Dedifferentiated amniotic fluid mesenchymal stem cell (primary cell): ENCODE results near the gene ALPL.
A peak's percentile ranks its signal among the peaks of the same experiment; 100 is the strongest.

Experiments used
- DNase-seq: peaks from one replicate; pipeline ENCODE4 v3.0.0-alpha.2; 2016; ENCODE audit errors: extremely low spot score

Gene ALPL

DNA sequence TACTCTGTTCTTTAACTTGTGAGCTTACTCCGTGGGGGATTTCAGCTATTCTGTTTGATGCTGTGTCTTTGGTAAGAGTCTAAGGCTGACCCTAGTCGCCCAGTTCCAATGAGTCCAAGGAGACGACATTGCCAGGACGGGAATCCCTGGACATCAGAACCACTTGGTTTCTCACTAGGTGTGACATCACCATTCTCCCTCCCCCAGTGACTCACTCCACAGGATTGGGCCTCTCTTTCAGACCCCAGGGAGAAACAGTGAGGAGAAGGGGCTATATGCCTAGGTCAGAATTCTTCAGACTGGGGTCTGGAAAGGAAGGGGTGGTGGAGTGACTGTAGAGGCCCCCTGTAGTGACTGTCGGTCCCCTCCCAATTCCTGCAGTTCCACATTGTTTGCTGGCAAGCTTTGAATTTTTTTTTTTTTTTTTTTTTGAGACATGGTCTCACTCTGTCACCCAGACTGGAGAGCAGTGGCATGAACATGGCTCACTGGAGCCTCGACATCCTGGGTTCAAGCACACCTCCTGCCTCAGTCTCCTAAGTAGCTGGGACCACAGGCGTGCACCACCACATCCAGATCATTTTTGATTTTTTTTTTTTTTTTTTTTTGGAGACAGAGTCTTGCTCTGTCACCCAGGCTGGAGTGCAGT, 21.3 kb downstream of the ALPL start:
- no peak for DNase-seq

GRCh38 chr1:21531241-21531640, 22.0 kb downstream of the ALPL start:
- DNase-seq, result no peak

DNA sequence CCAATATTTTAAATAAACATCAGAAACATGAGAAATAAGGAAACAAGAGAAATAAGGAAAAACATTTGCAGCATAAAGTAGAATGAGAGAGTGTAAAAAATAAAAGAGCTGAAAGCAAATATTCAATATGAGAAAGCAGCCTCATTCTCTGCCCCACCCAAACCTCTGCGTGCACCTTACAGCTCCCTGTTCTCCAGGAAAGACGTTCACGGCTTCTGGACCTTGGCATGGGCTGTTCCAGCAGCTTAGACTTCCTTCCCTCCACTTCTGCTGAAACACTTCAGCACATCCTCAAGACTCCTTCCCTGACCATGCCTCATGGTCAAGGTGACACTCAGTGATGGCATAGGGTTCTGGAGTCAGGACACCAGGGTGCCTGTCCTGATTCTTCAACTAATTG, 23.3 kb downstream of the ALPL start:
- no peak for DNase-seq

- no peak for DNase-seq
Measured at GRCh38 chr1:21532992-21533534, 23.8 kb downstream of the ALPL start.

- no peak for DNase-seq
Measured at GRCh38 chr1:21534146-21534545, 24.9 kb downstream of the ALPL start.

DNA sequence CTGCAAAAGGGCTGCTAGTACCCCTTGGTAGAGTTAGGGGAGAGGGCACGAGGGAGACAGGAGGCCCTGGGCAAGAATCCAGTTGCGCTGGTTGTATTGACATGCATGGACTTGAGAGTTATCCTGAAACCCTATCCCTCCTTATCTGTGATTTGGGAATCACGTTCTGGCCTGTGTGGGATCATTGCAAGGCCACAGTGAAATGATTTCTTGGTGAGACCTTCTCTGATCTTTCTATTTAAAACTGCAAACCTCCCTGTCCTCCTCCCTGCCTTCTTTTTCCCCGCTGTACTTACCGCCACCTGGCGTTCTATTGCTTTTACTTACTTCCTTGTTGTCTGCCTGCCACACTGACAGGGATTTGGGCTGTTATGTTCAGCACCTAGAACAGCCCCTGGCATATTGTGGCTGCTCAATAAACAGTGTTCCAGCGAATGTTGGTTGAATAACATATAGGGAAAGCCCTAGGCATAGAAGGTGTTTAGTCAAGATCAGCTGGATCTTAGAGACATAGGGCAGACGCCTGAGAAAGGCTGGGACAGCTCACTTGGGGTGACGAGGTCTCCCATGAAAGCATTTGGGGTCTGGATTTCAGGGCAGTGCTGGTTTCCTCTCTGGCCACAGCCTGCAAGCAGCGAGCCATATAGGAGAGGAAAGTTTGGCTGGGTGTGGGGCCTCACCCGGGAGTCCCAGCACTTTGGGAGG, 25.6 kb downstream of the ALPL start:
- DNase-seq, result peak; percentile 36

DNA sequence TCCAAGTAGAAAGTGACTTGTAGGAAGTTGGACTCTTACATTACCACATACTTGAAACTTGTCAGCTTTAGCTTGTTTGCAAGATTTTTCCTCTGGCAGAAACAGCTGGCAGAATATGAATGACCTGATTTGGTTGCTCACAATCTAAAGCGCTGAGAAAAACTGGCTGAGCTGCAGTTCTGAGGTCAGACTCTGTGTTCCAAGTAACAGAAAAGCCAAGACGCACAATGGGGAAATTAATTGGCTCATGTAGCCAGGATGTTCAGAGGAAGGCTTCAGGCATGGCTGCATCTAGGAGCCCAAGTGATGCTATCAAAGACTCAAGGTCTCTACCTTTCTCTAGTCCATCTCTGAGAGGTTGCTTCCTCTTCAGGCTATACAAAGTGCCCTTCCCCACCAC, 27.0 kb downstream of the ALPL start:
- DNase-seq, result no peak

- DNase-seq, result no peak
Measured at GRCh38 chr1:21537511-21537931, 28.3 kb downstream of the ALPL start.

GRCh38 chr1:21537932-21538630, 28.9 kb downstream of the ALPL start:
- DNase-seq, result no peak

DNA sequence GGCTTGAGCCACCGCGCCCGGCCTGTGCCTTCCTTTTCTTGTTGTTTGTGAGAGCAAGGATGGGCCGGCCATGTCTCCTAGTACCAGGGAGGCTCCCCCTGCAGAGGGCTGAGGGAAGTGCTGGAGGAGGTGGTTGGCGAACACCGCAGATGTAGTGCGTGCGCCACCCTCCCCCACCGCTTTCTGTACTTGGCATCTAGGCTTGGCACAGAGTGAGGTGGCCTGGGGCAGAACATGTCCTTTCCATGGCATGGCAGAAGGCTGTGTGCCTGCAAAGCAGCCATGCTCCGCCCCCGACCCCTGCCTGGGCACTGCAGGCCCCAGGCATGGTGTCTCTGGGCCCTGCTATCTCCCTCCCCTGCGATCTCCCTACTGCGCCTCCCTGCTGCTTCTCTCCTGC, 30.7 kb downstream of the ALPL start:
- DNase-seq, result no peak

DNA sequence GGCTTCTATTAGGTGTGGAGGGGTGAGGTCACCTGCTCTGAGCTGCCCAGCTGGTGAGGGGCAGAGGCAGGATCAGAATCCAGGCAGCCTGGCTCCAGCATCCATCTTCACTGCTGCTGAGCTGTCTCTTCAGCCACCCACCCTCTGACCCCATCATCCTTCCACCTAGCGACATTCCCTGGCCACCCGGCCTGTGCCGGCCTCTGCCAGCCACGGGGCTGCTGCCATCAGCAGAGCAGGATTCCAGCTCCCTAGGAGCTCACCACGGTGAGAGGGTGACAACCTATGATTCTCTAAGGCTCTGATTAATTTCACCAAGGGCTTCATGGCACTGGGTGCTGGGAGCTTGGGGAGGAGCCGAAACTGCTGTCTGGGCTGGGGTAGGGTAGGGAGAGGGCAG, 32.1 kb downstream of the ALPL start:
- DNase-seq, result no peak

DNA sequence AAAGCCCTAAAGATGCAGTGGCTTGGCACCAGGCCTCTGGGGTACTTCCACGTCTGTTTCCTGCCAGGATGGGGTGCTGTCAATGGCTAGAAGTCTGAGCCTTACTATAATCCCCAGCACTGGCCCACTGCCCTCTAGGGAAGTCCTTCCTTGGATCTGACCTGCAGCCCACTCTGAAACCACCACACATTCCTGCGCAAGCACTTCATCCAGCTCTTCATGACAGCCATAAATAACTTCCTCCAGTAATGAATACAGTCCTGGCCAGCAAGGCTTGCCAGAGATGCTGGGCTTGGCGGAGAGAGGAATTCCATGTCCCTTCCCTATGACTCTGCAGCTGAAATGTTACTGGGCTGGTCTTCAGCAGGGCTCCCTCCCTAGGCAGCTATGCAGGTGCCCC, 32.6 kb downstream of the ALPL start:
- no peak for DNase-seq

DNA sequence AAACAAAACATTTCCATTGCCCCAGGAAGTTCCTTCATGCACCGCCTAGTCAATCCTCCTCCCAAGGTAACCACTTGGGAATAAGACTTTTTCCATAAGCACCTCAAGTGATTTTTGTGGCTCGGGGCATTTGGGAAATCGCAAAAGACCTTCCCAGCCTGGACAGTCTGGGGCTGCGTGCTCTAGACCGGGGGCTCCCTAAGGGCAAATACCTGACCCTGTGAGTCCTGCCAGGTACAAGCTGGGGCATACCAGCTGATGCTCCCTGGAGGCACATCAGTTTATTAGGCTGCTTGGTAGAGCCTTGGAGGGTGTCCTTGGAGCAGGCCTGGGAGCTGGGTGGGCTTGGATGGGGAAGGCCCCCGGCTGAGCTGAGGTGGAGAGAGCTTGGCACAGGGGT, 34.4 kb downstream of the ALPL start:
- no peak for DNase-seq

- no peak for DNase-seq
Measured at GRCh38 chr1:21544095-21544494, 34.9 kb downstream of the ALPL start.

GRCh38 chr1:21546122-21546825, 37.1 kb downstream of the ALPL start:
- DNase-seq, result no peak

- no peak for DNase-seq
Measured at GRCh38 chr1:21547876-21548275, 38.7 kb downstream of the ALPL start.

DNA sequence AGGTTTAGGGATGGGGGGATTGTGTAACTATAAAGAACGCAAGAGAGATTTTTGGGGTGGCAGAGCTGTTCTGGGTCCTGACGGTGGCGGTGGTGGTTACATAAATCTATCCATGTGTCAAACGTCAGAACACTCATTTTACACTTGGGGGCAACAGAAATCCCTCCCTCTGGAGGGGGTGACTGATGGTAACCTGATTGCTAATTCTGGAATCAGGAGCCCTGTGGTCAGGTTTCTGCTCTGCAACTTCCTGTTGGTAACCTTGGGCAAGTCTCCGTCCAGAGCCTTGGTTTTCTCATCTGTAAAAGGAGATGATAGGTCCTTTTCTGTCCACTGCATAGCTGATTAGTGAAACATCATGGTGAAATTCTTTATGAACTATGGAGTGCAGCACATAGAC, 40.9 kb downstream of the ALPL start:
- no peak for DNase-seq

- DNase-seq, result no peak
Measured at GRCh38 chr1:21550866-21551475, 41.7 kb downstream of the ALPL start.

DNA sequence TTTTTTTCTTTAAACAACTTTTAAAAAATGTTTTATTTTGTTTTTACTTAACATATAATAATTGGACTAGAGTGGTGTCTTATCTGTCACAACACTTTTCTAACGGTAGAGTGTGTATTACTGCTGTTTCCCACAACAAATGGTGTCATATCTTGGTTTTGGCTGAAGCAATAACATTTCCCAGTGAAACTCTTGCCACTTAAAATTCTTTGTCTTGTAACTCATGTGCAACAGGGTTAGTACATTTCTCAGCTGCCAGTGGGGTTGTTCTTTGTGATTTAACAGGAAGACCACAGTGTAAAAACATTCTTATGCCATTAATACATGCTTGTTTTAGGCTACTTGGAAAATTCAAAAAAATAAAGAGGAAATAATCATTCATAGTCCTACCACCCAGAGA, 43.5 kb downstream of the ALPL start:
- peak; percentile 88 for DNase-seq

GRCh38 chr1:21553116-21553926, 44.1 kb downstream of the ALPL start:
- no peak for DNase-seq
